SU-DHL-6 (cell line): ENCODE measurements around the gene BANK1.

Source experiments
- EZH2phosphoT487 ChIP-seq: fragments of 200-600 bp; sonication (generic), shearing (Covaris generic); conservative IDR thresholded peaks from 2 replicates; pipeline ENCODE4 v1.6.1; 2018; ENCODE audit warnings: mild to moderate bottlenecking, antibody characterized with exemption, low read length, moderate library complexity, mixed read lengths
- TF ChIP-seq, protein P1 (sequence below): fragments of 200-600 bp; sonication (generic); IDR thresholded peaks from one replicate; pipeline ENCODE4 v1.5.1; 2017; ENCODE audit warnings: antibody characterized with exemption, mild to moderate bottlenecking, low read length, moderate library complexity; ENCODE audit not compliant: insufficient read depth, poor library complexity, severe bottlenecking

DNA sequence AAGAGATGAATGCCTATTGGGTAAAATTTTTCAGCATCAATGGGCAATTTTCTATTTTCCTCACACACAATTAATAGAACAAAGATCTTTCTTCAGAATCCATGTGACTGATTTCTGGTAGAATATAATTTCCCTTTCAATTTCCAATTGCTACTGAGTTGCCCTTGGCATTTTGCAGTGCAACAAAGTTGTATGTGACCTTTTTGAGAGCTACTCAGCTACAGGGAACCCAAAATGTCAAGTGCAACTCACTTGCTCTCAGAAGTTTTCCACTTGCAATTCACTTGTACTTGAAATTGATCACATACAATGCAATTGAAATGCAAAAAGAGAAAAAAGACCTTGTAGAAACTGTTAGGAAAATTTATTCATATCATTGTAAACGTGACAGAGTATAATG, 245.5 kb downstream of the BANK1 start:
- TF ChIP-seq, protein P1, sequence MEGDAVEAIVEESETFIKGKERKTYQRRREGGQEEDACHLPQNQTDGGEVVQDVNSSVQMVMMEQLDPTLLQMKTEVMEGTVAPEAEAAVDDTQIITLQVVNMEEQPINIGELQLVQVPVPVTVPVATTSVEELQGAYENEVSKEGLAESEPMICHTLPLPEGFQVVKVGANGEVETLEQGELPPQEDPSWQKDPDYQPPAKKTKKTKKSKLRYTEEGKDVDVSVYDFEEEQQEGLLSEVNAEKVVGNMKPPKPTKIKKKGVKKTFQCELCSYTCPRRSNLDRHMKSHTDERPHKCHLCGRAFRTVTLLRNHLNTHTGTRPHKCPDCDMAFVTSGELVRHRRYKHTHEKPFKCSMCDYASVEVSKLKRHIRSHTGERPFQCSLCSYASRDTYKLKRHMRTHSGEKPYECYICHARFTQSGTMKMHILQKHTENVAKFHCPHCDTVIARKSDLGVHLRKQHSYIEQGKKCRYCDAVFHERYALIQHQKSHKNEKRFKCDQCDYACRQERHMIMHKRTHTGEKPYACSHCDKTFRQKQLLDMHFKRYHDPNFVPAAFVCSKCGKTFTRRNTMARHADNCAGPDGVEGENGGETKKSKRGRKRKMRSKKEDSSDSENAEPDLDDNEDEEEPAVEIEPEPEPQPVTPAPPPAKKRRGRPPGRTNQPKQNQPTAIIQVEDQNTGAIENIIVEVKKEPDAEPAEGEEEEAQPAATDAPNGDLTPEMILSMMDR, result no peak
- TF ChIP-seq EZH2phosphoT487, result no peak
